ENCODE data around the gene GPATCH2L.

The GPATCH2L gene

GRCh38 chr14:76168531-76168930 lies 16.8 kb downstream of the GPATCH2L start:
- TF ChIP-seq FOXK2 (IDR thresholded peaks at IDR 0.05) (no peak), FOXA1 (IDR thresholded peaks at IDR 0.05) (no peak), ELF4 (IDR thresholded peaks at IDR 0.05) (no peak), ZNF384 (IDR thresholded peaks at IDR 0.05) (no peak), TARDBP (IDR thresholded peaks at IDR 0.05) (no peak), SP1 (IDR thresholded peaks at IDR 0.05) (no peak), LEF1 (IDR thresholded peaks at IDR 0.05; ENCODE audit: borderline replicate concordance) (no peak), BHLHE40 (IDR thresholded peaks at IDR 0.05; ENCODE audit: borderline replicate concordance) (no peak)
- CTCF ChIA-PET, result no interaction called here
- DNase-seq (ENCODE audit: extremely low spot score), result no peak
- POLR2A ChIA-PET, result no interaction called here

GRCh38 chr14:76169776-76170175 lies 18.1 kb downstream of the GPATCH2L start:
- TF ChIP-seq ARNT (IDR thresholded peaks at IDR 0.05), result no peak
- TF ChIP-seq BHLHE40 (IDR thresholded peaks at IDR 0.05; ENCODE audit: borderline replicate concordance), result no peak
- TF ChIP-seq FOXM1 (IDR thresholded peaks at IDR 0.05; ENCODE audit: borderline replicate concordance), result no peak
- no peak for TF ChIP-seq ZNF384 (IDR thresholded peaks at IDR 0.05)
- no peak for TF ChIP-seq SP1 (IDR thresholded peaks at IDR 0.05)
- no peak for TF ChIP-seq FOXA1 (IDR thresholded peaks at IDR 0.05)
- TF ChIP-seq HDGF (IDR thresholded peaks at IDR 0.05; ENCODE audit: borderline replicate concordance), result no peak
- TF ChIP-seq L3MBTL2 (conservative IDR thresholded peaks at IDR 0.05), result no peak
- TF ChIP-seq CTBP1 (IDR thresholded peaks at IDR 0.05; ENCODE audit: borderline replicate concordance), result no peak
- no peak for TF ChIP-seq PKNOX1 (IDR thresholded peaks at IDR 0.05)
- TF ChIP-seq FOXK2 (IDR thresholded peaks at IDR 0.05), result no peak
- no peak for TF ChIP-seq LEF1 (IDR thresholded peaks at IDR 0.05; ENCODE audit: borderline replicate concordance)
- TF ChIP-seq SUZ12 (IDR thresholded peaks at IDR 0.05), result no peak
- TF ChIP-seq ELF4 (IDR thresholded peaks at IDR 0.05), result no peak
- no peak for TF ChIP-seq TARDBP (IDR thresholded peaks at IDR 0.05)
- TF ChIP-seq NFRKB (IDR thresholded peaks at IDR 0.05), result no peak
- DNase-seq (ENCODE audit: extremely low spot score), result no peak
- ChIA-PET CTCF (no interaction called here), POLR2A (no interaction called here)

- TF ChIP-seq TARDBP (IDR thresholded peaks at IDR 0.05) (no peak), SP1 (IDR thresholded peaks at IDR 0.05) (no peak), SUZ12 (IDR thresholded peaks at IDR 0.05) (no peak), HDGF (IDR thresholded peaks at IDR 0.05; ENCODE audit: borderline replicate concordance) (no peak), NFRKB (IDR thresholded peaks at IDR 0.05) (no peak), FOXK2 (IDR thresholded peaks at IDR 0.05) (no peak), FOXM1 (IDR thresholded peaks at IDR 0.05; ENCODE audit: borderline replicate concordance) (no peak)
- CTCF ChIA-PET, result interaction anchor here (1.1 kb wide), 1 partner anchor 213 kb away, joined by 4 read pairs; no protein-coding TSS in a partner anchor
- POLR2A ChIA-PET, result interaction anchor here (1.3 kb wide), 1 partner anchor 23 kb away, joined by 5 read pairs; the partner anchor contains the start of gene GPATCH2L
- DNase-seq (ENCODE audit: extremely low spot score), result no peak
Measured at GRCh38 chr14:76174982-76175381, 23.3 kb downstream of the GPATCH2L start.

GRCh38 chr14:76175942-76176341 lies 24.2 kb downstream of the GPATCH2L start:
- DNase-seq (ENCODE audit: extremely low spot score), result no peak
- ChIA-PET CTCF (no interaction called here), POLR2A (no interaction called here)
- TF ChIP-seq LEF1 (IDR thresholded peaks at IDR 0.05; ENCODE audit: borderline replicate concordance), result no peak
- no peak for TF ChIP-seq HDGF (IDR thresholded peaks at IDR 0.05; ENCODE audit: borderline replicate concordance)
- no peak for TF ChIP-seq FOXK2 (IDR thresholded peaks at IDR 0.05)
- no peak for TF ChIP-seq ELF4 (IDR thresholded peaks at IDR 0.05)
- TF ChIP-seq TARDBP (IDR thresholded peaks at IDR 0.05), result no peak
- TF ChIP-seq SUZ12 (IDR thresholded peaks at IDR 0.05), result no peak
- TF ChIP-seq FOXA1 (IDR thresholded peaks at IDR 0.05), result no peak
- no peak for TF ChIP-seq FOXM1 (IDR thresholded peaks at IDR 0.05; ENCODE audit: borderline replicate concordance)

- POLR2A ChIA-PET, result no interaction called here
- no peak for TF ChIP-seq FOXA1 (IDR thresholded peaks at IDR 0.05)
- TF ChIP-seq FOXK2 (IDR thresholded peaks at IDR 0.05), result no peak
- no peak for TF ChIP-seq ELF4 (IDR thresholded peaks at IDR 0.05)
- TF ChIP-seq L3MBTL2 (conservative IDR thresholded peaks at IDR 0.05), result no peak
- TF ChIP-seq LEF1 (IDR thresholded peaks at IDR 0.05; ENCODE audit: borderline replicate concordance), result no peak
- no peak for TF ChIP-seq ARNT (IDR thresholded peaks at IDR 0.05)
- DNase-seq (ENCODE audit: extremely low spot score), result no peak
- CTCF ChIA-PET, result interaction anchor here (0.7 kb wide), 1 partner anchor 1021 kb away, joined by 3 read pairs; no protein-coding TSS in a partner anchor
Measured at GRCh38 chr14:76181546-76181945, 29.8 kb downstream of the GPATCH2L start.

- ChIA-PET CTCF (interaction anchor here (0.6 kb wide), 1 partner anchor 140 kb away, joined by 6 read pairs; no protein-coding TSS in a partner anchor), POLR2A (no interaction called here)
- DNase-seq (ENCODE audit: extremely low spot score), result no peak
- TF ChIP-seq ELF4 (IDR thresholded peaks at IDR 0.05) (no peak), SP1 (IDR thresholded peaks at IDR 0.05) (no peak), CTBP1 (IDR thresholded peaks at IDR 0.05; ENCODE audit: borderline replicate concordance) (no peak), FOXK2 (IDR thresholded peaks at IDR 0.05) (no peak), LEF1 (IDR thresholded peaks at IDR 0.05; ENCODE audit: borderline replicate concordance) (no peak), L3MBTL2 (conservative IDR thresholded peaks at IDR 0.05) (no peak), PKNOX1 (IDR thresholded peaks at IDR 0.05) (no peak), BHLHE40 (IDR thresholded peaks at IDR 0.05; ENCODE audit: borderline replicate concordance) (no peak), FOXM1 (IDR thresholded peaks at IDR 0.05; ENCODE audit: borderline replicate concordance) (no peak), NFRKB (IDR thresholded peaks at IDR 0.05) (no peak), HDGF (IDR thresholded peaks at IDR 0.05; ENCODE audit: borderline replicate concordance) (no peak), TARDBP (IDR thresholded peaks at IDR 0.05) (no peak), SUZ12 (IDR thresholded peaks at IDR 0.05) (no peak), FOXA1 (IDR thresholded peaks at IDR 0.05) (no peak), ZNF384 (IDR thresholded peaks at IDR 0.05) (no peak), ARNT (IDR thresholded peaks at IDR 0.05) (no peak)
Measured at GRCh38 chr14:76186308-76187027, 34.7 kb downstream of the GPATCH2L start.

Measured in HEK293T (cell line).